ENCODE data around the gene VSTM2L. TPM values are rescaled to one million over a fixed set of nuclear protein-coding genes. Genes with fewer than 3 reads are reported as not detected.

VSTM2L gene
- total and polyA plus RNA-seq, 9 donors, result 0.12 to 23.0 (median 0.36) TPM; not detected in 2

- WGBS, 3 donors, result 94% methylated on average over 9 of the region's 9 CpGs
- DNase-seq, result no peak
- no peaks in the 10 kb centered on the region for H3K9me3 ChIP-seq
Measured at GRCh38 chr20:37938954-37939353, 36.0 kb downstream of the VSTM2L start.

GRCh38 chr20:37939701-37940560, 37.0 kb downstream of the VSTM2L start:
- WGBS, 3 donors, result 74 to 76% (median 75%) methylated on average over 25 of the region's 25 CpGs
- H3K27me3 ChIP-seq, result no peaks in the 10 kb centered on the region
- H3K4me1 ChIP-seq (ENCODE audit: insufficient read depth), result no peaks in the 10 kb centered on the region
- TF ChIP-seq POLR2A (IDR thresholded peaks at IDR 0.05), result no peak
- no peak for TF ChIP-seq CTCF (IDR thresholded peaks at IDR 0.05)
- no peak for TF ChIP-seq EP300 (IDR thresholded peaks at IDR 0.05)
- DNase-seq, result no peak
- no peaks in the 10 kb centered on the region for H3K36me3 ChIP-seq
- H3K27ac ChIP-seq, result no peak overlapping the region
- H3K4me3 ChIP-seq, result no peak overlapping the region
- H3K9me3 ChIP-seq, result no peaks in the 10 kb centered on the region
- intact Hi-C loops (cut with DNase I), result no loop called here

More at GRCh38 chr20:37938954-37939353, 36.0 kb downstream of the VSTM2L start:
- Histone ChIP-seq H3K4me1 (ENCODE audit: insufficient read depth) (no peaks in the 10 kb centered on the region), H3K4me3 (no peak overlapping the region), H3K27ac (no peak overlapping the region), H3K36me3 (no peaks in the 10 kb centered on the region), H3K27me3 (no peaks in the 10 kb centered on the region)
- no peak for TF ChIP-seq POLR2A (IDR thresholded peaks at IDR 0.05)
- no peak for TF ChIP-seq EP300 (IDR thresholded peaks at IDR 0.05)
- TF ChIP-seq CTCF (IDR thresholded peaks at IDR 0.05), result no peak
- intact Hi-C loops (cut with DNase I), result no loop called here

- TF ChIP-seq CTCF (IDR thresholded peaks at IDR 0.05) (no peak), EP300 (IDR thresholded peaks at IDR 0.05) (no peak), POLR2A (IDR thresholded peaks at IDR 0.05) (no peak)
- intact Hi-C loops (cut with DNase I), result no loop called here
- Histone ChIP-seq H3K4me3 (no peak overlapping the region), H3K4me1 (ENCODE audit: insufficient read depth) (no peaks in the 10 kb centered on the region), H3K27me3 (no peaks in the 10 kb centered on the region), H3K36me3 (no peaks in the 10 kb centered on the region), H3K27ac (no peak overlapping the region), H3K9me3 (no peaks in the 10 kb centered on the region)
- 75 to 81% (median 80%) methylated on average over 6 of the region's 6 CpGs for WGBS, 3 donors
- no peak for DNase-seq
Measured at GRCh38 chr20:37940858-37941257, 37.9 kb downstream of the VSTM2L start.

- no peak for TF ChIP-seq POLR2A (IDR thresholded peaks at IDR 0.05)
- TF ChIP-seq EP300 (IDR thresholded peaks at IDR 0.05), result no peak
- no peak for TF ChIP-seq CTCF (IDR thresholded peaks at IDR 0.05)
- no peaks in the 10 kb centered on the region for H3K27me3 ChIP-seq
- intact Hi-C loops (cut with DNase I), result no loop called here
- no peaks in the 10 kb centered on the region for H3K4me1 ChIP-seq (ENCODE audit: insufficient read depth)
- 65 to 70% (median 69%) methylated on average over 8 of the region's 8 CpGs for WGBS, 3 donors
- no peaks in the 10 kb centered on the region for H3K36me3 ChIP-seq
- DNase-seq, result no peak
- H3K27ac ChIP-seq, result no peak overlapping the region
- no peaks in the 10 kb centered on the region for H3K9me3 ChIP-seq
- H3K4me3 ChIP-seq, result no peak overlapping the region
Measured at GRCh38 chr20:37941332-37941731, 38.4 kb downstream of the VSTM2L start.
